8988T (cell line): ENCODE data around the gene CFAP251.
A peak's percentile ranks its signal among the peaks of the same experiment; 100 is the strongest.
"Not testable (repeated sequence)": the region's sequence is repeated elsewhere in the genome, so short reads cannot be mapped to it uniquely, and the experiment has no call there.

ENCODE experiments used
- DNase-seq: peaks from one replicate; pipeline ENCODE4 v3.0.0; 2011

Gene CFAP251

GRCh38 chr12:121980892-121981272, 62.5 kb downstream of the CFAP251 start:
- DNase-seq: no peak

GRCh38 chr12:121981456-121981855, 63.1 kb downstream of the CFAP251 start:
- DNase-seq: no peak

- DNase-seq: no peak
These were observed 64.6 kb downstream of the CFAP251 start for GRCh38 chr12:121982950-121983349.

- no peak for DNase-seq
These were observed 65.3 kb downstream of the CFAP251 start for GRCh38 chr12:121983536-121984210.

GRCh38 chr12:121986489-121987245, 68.3 kb downstream of the CFAP251 start:
- no peak for DNase-seq

GRCh38 chr12:121988519-121988918, 70.1 kb downstream of the CFAP251 start:
- not testable (repeated sequence) for DNase-seq

- no peak for DNase-seq
These were observed 71.1 kb downstream of the CFAP251 start for GRCh38 chr12:121989276-121990113.

- no peak for DNase-seq
These were observed 71.8 kb downstream of the CFAP251 start for GRCh38 chr12:121990114-121990647.

- no peak for DNase-seq
These were observed 72.6 kb downstream of the CFAP251 start for GRCh38 chr12:121990692-121991603.

GRCh38 chr12:121992059-121992879, 73.9 kb downstream of the CFAP251 start:
- DNase-seq: peak; percentile 81

- DNase-seq: no peak
These were observed 77.9 kb downstream of the CFAP251 start for GRCh38 chr12:121996050-121996944.

- no peak for DNase-seq
These were observed 78.7 kb downstream of the CFAP251 start for GRCh38 chr12:121996945-121997612.

GRCh38 chr12:122001466-122002209, 83.2 kb downstream of the CFAP251 start:
- no peak for DNase-seq

- DNase-seq: no peak
These were observed 85.5 kb downstream of the CFAP251 start for GRCh38 chr12:122003651-122004611.

- no peak for DNase-seq
These were observed 86.3 kb downstream of the CFAP251 start for GRCh38 chr12:122004633-122005071.

GRCh38 chr12:122005252-122005776, 86.9 kb downstream of the CFAP251 start:
- no peak for DNase-seq
